HUDEP-2 (cell line): ENCODE results near the gene CNTNAP1.
A peak's percentile ranks its signal among the peaks of the same experiment; 100 is the strongest.
"Not testable (repeated sequence)": the region's sequence is repeated elsewhere in the genome, so short reads cannot be mapped to it uniquely, and the experiment has no call there.

ENCODE experiments used
- DNase-seq, 76 experiments: peaks; one replicate each; lab custom pipeline; 2025; ENCODE audit not compliant: unreplicated experiment in 76 of 76; lab: John Stamatoyannopoulos, UW

Gene CNTNAP1

DNA sequence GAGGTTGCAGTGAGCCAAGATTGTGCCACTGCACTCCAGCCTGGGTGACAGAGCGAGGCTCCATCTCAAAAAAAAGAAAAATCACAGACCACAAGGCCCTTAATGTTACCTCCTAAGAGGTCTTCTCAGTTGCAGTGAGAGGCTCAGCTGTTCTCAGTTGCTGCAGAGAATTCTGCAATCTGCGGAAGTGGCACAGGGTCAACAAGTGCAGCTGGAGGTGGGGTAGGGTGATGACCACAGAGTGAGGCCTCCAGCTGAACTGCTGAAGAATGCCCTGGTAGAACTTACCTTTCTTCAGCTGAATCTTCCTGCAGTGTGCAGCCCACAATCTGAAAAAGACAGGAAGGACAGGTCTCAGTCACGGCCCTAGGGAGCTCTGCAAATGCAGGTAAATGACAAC lies 26.3 kb downstream of the CNTNAP1 start:
- no peak for DNase-seq

DNA sequence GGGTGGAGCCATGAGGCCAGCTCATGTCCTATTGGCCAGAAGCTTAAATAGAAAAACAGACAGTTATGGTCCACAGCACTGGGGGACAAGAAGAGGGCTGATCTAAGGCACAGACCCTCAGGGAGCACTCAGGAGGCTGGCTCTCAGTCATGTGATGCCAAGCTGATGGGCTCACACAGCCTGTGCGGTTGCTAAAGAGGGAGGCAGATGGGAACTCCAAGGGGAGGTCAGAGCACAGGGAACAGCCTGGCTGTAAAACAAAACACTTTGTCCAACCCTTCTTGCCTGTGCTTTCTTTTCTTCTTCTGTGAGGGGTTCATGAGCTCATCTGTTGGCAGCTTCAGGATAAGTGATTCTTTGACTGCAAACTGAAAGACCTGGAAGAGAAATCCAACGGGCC lies 27.2 kb downstream of the CNTNAP1 start:
- DNase-seq, result no peak

DNA sequence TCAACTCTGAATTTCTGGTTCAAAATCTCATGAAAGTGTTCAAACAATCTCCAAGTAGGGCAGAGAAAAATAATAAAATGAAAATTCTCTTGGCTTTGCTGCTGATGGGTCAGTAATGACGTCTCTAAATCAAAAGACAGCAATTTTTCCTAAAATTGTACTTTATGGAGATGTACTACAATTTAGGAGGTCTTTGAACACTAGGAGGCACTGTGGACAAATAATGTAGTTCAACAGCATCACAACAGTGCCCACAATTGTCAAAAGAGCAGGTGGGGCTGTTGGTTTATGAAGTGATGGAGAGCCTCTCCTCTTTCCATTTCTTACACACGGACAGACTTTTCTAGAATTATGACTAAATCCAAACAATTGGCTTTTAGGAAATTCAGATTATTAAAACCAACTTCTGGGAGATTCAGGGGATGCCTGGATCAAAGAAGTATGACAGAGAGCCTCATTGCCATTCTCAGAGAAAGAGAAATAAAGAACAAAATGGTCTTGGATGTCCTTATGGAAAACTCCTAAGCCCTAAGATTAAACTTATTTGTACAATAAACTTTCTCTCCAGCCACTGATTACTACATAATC lies 38.8 kb downstream of the CNTNAP1 start:
- peak in 35 of 76 experiments; percentile 8 to 81 (median 57) for DNase-seq

DNA sequence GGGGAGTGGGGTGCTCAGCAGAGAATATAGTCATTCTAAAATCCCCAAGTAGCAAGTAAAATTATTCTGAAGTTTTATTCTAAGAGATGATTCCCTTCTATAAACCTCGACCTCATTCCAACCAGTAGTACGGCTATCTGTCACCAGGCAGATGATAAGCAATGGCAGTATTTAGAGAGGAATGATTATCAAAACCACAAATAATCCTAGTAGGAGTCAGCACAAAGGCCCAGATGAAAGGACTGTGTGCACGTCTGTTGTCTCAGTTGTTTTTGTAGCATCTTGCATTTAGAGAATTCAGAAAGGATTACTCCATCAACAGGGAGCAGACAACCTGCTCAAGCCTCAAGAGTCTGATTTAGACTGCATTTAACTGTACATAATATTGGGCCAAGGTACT lies 41.3 kb downstream of the CNTNAP1 start:
- DNase-seq, result no peak

DNA sequence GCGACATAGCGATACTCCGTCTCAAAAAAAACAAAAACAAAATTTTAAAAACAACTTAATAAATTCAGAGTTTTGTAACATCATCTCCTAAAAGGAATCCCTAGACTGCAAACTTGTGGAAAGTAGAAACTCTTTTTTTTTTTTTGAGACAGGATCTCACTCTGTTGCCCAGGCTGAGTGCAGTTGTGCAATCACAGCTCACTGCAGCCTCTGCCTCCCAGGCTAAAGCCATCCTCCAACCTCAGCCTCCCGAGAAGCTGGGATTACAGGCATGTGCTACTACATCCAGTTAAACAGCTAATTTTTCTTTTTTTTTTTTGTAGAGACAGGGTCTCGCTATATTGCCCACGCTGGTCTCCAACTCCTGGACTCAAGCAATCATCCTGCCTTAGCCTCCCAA lies 42.8 kb downstream of the CNTNAP1 start:
- no peak for DNase-seq

DNA sequence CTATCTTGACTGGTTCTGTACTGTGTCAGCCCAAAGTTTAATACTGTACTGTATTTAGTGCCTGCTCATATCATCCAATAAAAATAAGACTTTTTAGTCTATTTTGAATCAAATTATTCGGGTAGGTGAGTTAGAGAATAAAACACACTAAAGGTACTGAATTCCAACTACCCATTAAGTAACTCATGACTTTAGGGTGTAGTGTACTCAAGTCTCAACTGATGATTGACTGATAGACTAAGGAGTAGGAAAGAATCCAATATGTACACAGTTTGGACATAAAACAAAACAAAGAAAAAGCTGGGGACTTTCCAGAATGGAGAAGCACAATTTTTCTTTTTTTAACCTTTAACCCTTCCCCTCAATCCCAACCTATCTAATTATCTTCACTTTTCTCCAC lies 58.4 kb downstream of the CNTNAP1 start:
- peak in 1 of 76 experiments; percentile 7 for DNase-seq

DNA sequence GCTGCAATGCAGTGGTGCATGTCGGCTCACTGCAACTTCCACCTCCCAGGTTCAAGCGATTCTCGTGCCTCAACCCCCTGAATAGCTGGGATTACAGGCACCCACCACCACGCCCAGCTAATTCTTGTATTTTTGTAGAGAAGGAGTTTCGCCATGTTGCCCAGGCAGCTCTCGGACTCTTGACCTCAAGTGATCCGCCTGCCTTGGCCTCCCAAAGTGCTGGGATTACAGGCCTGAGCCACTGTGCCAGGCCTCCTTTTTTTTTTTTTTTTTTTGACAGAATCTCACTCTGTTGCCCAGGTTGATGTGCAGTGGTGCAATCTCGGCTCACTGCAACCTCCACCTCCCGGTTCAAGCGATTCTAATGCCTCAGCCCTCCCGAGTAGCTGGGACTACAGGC lies 60.6 kb downstream of the CNTNAP1 start:
- DNase-seq, result not testable (repeated sequence)

DNA sequence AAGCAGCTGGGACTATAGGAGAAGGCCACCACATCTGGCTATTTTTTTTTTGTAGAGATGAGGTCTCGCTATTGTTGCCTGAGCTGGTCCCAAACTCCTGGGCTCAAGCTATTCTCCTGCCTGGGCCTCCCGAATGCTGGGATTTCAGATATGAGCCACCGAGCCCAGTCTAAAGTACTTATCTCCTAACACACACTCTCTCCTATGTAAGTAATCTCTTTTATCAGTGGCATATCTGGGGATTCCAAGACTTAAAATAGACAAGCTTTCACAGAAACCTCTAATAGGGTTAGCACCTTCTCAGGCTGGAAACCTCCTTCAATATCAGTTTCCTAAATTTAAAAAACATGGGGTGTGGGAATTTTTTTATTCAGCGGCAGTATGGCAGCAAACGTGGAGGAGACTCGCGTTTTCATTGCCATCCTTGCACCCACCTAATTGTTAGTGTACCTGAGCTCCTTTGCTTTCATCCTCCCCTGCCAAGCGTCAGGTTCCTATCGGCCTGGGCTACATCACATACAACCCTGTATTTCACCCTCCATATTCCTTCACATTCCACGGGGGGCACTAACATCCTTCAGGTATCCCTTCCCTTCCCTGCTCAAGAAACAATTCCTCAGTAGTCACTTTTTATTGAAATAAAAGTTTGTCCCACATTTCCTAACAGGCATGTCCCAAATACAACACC lies 61.4 kb downstream of the CNTNAP1 start:
- DNase-seq, result peak in 44 of 76 experiments; percentile 2 to 69 (median 30)

DNA sequence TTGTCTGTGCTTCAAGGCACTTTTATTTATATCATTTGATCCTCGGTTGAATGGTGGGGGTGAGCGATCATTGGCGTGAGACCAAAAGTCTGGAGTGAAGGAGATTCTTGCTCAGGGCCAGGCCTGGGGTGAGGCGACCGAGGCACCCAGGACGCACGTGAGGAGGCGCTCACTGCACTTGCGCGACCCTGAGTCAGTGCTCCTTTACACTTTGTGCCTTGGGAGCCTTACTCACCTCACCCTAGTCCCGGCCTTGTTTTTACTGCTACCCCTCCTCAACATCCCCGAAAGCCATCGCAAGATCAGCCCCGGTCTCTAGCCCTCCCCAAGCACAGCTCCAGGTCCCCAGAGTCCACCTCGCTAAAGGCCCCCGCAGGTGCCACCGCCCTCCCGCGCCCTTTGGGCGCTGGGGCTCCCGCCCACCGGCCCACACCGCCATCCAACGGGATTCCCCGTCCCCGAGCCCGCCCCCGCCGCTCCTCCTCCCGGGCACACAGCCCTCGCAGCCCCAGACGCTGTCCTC lies 62.0 kb downstream of the CNTNAP1 start:
- peak in 70 of 76 experiments; percentile 6 to 76 (median 58) for DNase-seq

DNA sequence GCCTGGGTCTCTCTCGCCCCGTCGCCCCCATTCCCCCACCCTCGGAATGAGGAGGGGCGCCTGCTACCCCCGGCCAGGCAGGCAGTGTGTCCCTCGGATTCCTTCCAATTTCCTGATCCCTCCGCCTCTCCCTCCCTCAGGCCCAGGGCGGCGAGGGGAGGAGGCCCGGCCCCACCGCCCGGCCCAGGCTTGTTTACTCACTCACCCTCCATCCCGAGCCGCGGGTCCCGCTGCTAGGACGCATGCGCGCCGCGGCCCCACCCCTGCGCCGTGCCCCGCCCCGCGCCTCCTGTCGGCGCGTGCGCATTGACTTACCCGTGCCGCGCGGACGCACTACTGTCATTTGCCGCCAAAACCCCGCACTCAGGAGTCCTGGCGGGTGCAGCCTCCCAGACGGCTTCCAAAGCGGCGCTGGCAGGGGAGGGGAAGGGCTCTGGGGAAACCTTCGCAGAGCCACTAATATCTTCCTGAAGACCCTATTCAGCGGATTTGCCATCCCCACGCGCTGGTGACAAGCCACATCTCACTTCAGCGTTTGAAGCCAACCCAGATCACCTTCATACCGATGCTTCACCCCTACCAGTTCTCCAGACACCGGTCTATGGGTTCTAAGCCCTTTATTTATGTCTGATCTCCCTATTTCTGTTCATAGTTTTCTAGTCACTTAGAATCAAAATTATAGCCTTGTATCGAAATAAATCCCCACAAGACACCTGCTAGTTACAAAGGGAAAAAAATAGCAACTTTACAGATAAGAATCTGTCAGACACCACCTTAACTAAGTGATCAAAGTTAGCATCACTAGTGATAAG lies 62.7 kb downstream of the CNTNAP1 start, which contains the start of gene EZH1:
EZH1 (minus strand) TSS at position 235 of the 812 bp plus-strand sequence. CDS start 16,099 bp downstream, outside the sequence.
- DNase-seq, result peak in 74 of 76 experiments; percentile 33 to 93 (median 84)

DNA sequence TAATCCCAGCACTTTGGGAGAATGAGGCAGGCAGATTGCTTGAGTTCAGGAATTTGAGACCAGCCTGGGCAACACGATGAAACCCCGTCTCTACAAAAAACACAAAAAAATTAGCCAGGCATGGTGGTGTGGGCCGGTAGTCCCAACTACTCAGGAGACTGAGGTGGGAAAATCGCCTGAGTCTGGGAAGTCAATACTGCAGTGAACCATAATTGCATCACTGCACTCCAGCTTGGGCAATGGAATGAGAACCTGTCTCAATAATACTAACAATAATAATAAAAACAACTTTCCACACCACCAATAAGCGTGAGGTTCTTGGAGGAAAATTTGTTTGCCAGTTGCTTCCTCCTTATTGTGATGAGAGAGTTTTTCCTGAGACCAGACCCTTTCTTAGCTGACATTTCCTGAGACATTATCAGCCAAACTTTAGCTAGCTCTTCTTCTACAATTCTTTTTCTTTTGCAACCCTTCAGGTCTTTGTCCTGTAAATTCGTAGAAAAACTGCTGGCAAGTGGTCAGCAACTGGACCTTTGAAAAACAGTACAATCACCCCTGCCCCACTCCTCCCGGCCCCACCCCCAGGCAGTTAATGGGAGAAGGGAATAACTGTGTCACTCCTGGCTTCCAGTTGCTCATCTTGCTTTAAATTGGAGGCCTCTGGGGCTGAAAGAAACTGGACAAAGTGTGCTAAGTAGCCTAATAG lies 66.0 kb downstream of the CNTNAP1 start:
- DNase-seq, result no peak

DNA sequence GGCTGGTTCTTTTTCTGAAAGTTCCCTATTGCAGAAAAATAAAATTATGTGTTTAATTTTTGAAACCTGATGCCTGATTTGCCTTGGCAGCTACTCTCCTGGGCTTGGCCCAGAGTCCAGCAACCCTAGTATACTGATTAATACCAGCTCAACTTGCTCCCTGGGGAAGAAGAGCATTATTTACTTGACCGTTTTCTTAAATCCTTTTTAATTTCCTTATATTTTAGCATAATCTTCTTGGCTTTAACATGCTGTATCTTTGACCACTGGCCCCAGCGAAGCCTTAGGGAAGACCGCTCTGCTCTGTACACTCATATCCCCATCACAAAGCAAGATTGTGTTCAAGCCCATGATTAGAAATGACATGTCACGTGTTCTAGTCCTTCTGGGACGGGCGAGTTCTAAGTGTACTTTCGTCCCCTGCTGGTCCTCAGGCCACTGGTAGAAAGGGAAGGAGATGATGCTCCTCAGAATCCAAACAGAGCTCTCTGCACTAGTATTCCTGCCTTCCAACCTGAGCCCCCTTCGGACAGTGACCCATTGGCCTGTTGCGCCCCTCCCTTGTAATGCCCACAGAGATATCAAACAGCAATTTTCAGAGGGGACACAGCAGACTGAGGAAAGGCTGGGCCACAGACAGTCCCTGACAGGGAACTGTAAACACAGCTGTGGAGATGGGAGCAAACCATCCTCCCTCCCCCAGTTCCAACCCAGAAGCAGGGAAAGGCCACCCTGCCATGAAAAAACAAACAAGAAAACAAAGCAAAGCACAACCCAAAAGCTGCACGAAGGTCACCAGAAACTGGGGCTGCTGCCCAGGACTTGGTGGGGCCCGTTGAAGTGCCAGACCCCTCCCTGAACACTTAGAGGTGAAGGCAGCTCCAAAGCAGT lies 66.8 kb downstream of the CNTNAP1 start:
- no peak for DNase-seq
